RKO (cell line): ENCODE results near the gene HK1.

Experiments used
- DNase-seq: peaks from one replicate; pipeline ENCODE4 v3.0.0-alpha.2; 2016; ENCODE audit warnings: low spot score

The HK1 gene

DNA sequence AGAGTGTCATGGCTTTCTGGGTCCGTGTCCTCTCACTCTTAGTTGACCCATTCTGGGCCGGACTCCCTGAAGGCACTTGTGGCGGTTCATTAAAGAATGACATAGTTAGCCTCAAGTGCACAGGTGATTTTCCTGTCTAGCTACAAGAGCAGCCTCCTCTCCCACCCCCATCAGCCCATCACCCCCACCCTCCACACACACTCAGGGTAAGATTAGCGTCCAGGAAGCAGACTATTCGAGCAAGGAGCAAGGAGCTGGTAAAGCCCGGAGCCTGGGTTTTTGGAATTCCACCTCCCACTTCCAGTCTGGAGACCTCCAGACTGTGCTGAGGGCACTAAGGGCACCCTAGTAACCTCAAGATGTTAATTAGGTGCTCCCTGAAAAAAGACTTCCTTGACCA, 98.9 kb downstream of the HK1 start:
- DNase-seq = no peak

DNA sequence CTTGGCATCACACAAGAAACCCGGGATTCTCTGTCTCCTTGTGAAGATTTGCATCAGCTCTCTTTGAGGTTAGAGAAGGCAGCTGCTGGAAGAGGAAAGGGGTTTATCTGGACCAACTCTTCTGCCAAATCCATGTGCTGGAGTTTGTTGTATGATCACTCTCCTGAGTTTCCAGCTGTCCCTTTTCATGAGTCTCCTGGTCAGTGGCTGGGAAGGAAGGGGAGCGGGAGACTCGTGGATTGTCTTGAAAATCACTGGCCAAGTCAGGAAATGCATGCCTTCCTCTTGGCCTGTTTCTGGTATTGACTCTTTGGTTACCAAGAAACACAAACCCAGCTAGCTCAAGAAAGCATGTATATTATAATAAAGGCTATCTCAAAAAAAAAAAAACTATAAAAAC, 99.6 kb downstream of the HK1 start:
- DNase-seq = no peak

DNA sequence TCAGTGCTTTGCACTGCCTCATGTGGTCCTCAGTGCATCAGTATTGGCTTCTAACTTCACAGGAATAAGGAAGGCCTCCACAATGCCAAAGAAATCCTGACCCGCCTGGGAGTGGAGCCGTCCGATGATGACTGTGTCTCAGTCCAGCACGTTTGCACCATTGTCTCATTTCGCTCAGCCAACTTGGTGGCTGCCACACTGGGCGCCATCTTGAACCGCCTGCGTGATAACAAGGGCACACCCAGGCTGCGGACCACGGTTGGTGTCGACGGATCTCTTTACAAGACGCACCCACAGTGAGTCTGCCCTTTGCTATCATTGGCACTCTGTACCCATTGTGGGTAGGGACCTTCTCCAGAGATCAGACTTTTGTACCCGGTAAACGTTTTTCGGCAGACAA, 101.5 kb downstream of the HK1 start:
- no peak for DNase-seq

DNA sequence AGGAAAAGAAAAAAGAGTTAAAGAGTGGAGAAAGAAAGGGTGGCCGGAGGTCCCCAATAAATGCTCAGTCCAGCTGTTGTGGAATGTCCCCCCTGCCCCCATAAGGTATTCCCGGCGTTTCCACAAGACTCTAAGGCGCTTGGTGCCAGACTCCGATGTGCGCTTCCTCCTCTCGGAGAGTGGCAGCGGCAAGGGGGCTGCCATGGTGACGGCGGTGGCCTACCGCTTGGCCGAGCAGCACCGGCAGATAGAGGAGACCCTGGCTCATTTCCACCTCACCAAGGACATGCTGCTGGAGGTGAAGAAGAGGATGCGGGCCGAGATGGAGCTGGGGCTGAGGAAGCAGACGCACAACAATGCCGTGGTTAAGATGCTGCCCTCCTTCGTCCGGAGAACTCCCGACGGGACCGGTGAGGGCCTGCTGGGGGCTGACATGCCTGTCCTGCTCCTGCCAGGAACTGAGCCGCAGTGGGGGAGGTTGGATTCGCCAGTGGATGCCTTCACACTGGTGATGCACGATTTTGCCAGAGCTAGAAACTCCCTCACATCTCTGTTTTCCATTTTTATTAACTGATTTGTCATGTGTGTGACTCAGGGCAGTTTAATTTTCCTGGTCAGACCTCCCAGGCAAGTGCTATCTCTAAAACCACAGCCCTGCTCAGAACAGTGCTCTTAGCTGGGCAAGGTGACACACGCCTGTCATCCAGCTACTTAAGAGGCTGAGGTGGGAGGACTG, 104.3 kb downstream of the HK1 start:
- peak; percentile 42 for DNase-seq

DNA sequence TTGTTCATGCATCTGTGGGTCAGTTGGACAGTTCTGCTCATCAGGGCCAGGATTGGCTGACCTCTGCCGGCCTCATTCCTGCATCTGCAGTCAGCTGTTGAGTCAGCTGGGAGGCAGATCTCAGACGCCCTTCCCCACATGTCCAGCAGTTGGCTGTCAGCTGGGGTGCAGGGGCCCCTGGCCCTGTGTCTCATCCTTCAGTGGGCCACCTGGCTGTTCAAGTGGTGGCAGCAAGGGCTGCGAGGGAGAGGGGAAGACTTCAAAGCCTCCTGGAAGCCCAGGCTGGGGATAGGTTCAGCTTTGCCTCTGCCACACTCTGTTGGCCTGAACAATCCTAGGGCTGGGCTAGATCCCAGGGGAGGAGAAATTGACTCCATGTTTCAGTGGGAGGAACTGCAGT, 105.3 kb downstream of the HK1 start:
- no peak for DNase-seq

DNA sequence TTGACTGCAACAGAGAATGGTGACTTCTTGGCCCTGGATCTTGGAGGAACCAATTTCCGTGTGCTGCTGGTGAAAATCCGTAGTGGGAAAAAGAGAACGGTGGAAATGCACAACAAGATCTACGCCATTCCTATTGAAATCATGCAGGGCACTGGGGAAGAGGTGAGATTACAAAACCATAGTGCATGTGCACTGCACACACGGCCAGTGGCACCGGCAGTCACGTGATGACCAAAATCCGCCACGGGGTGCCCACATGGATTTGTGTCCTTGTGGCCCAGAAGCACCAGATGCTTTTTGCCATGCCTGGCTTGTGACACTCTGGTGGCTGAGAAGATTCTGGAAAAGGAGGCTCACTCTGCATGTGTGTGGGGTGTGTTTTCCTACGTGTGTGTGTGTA, 106.0 kb downstream of the HK1 start:
- DNase-seq = no peak

DNA sequence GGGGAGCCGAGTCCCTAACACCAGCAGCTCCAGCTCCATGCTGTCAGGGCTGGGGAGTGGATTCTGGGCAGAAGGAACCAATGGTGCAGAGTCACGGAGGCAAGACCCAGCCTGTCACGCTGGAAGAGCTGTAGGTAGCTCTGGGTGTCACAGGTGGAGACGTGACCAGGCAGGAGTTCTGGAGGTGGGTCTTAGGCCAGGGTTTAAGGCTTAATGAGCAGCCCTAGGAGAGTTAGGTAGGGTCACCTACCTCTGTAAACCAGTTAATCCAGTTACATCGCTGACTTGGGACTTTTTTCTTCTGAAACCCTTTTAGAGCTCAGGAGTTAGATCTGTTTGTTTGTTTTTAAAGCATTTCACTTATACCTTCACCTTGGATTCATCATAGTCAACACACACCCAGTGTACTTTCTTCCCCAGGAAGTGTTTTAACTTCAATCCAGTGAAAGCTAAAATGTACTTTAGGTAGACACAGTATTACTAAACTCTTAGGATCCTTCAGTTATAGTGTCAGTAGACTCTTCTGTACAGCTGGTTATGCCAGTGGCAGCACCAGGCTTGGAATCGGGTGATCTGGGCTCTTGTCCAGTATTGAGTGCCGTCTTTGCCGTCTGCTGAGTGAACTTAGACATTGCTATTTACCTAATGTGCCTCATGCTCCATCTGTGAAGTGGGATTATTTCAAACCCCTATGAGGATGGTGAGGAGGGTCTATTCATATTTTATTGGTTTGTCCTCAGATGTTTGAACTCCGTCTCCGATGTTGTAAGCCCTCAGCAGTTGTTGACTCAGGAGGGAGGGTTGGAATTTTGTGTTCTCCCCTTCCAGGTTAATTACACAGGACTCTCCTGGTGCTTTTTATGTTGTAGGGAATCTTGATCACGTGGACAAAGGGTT, 107.4 kb downstream of the HK1 start:
- DNase-seq = no peak

DNA sequence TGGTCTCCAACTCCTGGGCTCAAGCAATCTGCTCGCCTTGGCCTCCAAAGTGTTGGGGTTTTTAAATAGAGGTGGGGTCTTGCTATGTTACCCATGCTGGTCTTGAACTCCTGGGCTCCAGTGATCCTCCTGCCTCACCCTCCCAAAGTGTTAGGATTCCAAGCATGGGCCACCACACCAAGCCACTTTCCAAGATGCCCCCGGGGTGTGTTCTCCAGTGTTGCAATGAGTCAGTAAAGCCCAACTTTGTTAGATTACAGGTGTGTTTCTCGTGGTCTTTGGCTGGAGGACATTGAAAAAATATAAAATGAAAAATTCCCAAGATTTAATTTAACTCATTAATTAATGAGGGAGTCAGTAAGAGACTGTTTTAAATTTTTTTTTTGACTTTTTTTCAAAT, 109.2 kb downstream of the HK1 start:
- DNase-seq = no peak

DNA sequence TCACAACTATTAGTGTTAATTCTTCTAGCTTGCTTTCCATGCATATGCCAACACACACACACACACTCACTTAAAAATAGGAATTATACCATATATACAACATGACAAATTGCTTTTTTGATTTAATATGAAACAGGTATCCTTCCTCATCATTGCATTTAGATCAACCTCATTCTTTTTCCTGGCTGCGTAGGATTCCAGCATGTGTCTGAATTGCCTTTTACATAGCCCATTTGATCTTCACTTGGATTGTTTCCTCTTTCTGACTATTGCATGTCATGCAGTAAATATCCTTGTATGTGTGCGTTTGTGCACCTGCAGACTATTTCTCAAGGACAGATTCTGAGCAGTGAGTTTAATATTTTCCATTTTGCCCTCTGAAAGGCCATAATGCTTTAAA, 110.2 kb downstream of the HK1 start:
- DNase-seq = no peak

DNA sequence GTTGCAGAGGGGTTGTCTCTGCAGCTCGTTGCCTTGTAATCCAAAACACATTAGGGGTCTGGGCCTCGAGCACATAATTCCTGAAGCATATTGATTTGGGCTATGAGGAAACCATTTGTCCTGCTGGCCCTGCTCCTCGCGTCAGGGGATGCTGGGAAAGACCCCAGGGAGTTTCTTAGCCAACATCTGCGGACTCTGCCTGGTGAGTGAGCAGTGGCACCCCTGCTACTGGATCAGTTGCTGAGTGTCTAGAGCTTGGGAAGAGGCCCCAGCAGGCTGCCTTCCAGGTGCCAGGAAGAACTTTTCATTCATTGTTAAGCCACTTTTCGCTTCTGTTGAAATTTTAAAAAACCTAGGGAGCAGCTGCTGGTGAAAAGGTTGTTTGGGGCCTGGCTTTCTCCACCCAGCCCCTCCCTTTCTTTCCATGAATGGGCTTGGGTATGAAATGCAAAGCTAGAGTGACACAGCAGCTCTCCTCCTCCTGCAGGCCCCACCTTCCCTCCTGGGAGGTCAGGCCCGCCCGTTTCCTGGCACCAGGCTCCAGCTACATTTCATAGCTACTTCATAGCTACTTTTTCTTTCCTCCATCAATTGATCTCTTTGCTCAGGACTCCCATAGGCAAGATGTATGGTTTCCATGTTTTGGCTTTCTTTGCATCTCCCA, 111.7 kb downstream of the HK1 start:
- DNase-seq = no peak

DNA sequence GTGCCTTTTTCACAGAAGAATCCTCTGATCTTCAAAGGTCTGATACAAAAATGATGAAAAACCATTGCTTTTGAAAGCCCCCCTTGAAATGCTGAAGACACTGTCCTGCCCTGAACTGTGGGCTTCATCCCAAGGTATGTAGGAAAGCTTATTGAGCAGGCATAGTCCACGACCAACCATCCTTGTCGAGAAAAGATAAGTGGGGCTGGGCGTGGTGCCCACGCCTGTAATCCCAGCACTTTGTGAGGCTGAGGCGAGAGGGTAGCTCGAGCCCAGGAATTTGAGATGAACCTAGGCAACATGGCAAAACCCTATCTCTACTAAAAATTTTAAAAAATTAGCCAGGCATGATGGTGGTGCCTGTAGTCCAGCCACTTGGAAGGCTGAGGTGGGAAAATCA, 112.9 kb downstream of the HK1 start:
- no peak for DNase-seq

DNA sequence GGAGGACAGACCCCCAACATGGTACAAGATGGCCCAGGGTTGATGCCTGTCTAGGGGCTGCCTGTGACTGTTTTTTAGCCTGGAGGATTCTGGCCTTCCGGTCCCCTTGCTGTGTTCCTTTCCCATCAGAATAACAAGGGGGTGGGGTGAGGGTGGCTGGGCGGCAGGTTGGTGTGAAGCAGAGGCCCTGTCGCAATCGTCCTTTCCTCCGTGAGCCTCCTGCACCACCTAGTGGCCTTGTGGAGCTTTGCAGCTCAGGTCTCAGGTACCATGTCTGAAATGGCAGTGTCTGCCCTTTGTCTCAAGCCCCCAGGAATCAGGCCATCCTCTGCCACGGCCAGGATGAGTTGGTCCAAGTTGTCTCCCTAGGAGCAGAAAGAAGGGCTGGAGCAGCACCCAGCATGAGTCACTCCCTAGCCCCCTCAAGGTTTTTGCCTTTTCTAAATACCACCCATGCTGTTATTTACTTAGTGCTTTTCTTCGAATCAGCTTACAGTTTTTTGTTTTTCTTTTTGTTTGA, 114.2 kb downstream of the HK1 start:
- DNase-seq = peak; percentile 79

DNA sequence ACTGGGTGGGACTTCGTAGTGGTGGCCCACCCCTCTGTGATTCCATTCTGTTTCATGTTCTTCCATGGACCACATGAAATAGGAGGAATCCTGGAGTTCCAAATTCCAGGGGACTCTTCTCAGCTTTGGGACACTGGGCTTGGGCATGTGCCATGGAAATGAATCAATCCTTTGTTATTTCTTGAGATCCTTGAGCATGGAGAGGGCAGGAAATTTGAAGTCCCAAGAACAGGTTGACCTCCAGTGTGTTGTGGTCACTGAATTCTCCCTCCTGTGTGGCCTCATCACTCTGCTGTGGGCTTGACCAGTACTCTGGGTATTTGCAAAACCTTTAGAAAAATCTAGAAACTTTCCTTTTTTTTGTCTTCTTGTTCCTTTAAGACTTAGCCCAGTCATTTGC, 115.7 kb downstream of the HK1 start:
- no peak for DNase-seq

DNA sequence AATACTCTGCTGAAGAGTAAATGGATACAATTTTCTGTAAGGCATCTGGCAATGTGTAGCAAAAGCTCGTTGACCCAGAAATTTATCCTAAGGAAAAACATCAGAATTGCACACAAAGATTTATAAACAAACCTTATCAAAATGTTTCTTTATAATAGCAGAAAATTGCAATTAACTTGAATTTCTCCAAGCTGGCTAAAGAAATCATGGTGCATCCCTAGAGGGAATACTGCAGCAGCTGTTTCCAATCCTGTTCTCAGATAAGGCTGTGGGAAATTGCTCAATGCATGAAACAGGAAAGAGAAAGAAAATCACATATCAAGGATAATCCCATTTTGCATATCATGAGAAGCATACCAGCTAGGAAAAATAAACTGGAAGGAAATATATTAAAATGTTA, 119.7 kb downstream of the HK1 start:
- DNase-seq = no peak

DNA sequence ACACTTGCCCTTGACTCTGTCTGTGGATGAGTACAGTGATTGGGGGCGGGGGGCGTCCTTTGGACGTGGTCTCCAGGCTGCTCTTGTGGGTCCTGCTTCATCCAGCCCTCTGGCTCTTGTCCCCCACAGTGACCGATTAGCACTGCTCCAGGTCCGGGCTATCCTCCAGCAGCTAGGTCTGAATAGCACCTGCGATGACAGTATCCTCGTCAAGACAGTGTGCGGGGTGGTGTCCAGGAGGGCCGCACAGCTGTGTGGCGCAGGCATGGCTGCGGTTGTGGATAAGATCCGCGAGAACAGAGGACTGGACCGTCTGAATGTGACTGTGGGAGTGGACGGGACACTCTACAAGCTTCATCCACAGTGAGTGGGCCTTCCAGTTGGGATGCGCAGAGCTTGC, 120.2 kb downstream of the HK1 start:
- DNase-seq = no peak

DNA sequence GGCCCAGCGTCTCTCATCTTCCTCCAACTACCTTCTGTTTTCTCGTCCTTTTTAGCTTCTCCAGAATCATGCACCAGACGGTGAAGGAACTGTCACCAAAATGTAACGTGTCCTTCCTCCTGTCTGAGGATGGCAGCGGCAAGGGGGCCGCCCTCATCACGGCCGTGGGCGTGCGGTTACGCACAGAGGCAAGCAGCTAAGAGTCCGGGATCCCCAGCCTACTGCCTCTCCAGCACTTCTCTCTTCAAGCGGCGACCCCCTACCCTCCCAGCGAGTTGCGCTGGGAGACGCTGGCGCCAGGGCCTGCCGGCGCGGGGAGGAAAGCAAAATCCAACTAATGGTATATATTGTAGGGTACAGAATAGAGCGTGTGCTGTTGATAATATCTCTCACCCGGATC, 122.6 kb downstream of the HK1 start:
- no peak for DNase-seq

DNA sequence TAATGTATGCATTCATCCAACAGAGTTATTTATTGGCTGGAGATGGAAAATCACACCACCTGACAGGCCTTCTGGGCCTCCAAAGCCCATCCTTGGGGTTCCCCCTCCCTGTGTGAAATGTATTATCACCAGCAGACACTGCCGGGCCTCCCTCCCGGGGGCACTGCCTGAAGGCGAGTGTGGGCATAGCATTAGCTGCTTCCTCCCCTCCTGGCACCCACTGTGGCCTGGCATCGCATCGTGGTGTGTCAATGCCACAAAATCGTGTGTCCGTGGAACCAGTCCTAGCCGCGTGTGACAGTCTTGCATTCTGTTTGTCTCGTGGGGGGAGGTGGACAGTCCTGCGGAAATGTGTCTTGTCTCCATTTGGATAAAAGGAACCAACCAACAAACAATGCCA, 123.1 kb downstream of the HK1 start:
- DNase-seq = no peak

DNA sequence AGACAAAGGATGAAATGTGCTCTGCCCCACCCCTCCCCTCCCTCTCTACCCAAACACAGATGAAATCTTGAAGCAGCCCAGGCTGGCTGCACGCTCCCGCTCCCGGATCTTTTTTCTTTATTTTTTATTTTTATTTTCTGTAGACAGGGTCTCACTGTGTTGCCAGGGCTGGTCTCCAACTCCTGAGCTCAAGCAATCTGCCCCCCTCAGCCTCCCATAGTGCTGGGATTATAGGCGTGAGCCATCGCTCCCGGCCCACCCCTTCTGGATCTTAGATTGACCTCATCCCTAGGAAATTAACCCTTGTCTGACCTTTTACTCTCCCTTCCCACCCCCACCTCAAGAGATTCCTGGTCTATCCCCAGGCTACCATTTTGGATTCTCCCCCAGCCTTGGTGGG, 124.1 kb downstream of the HK1 start:
- no peak for DNase-seq

DNA sequence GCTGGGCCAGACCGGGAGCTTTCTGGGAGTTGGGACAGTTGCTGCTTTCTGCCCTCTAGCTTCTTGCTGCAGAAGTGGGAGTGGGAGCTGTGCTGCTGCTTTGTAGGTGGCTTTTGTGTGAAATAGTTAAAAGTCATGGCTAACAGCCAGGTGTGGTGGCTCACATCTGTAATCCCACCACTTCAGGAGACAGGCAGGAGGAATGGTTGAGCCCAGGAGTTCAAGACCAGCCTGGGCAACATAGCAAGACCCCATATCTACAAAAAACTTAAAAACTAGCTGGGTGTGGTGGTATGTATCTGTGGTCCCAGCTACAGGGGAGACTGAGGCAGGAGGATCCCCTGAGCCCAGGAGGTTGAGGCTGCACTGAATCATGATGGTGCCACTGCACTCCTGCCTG, 124.8 kb downstream of the HK1 start:
- DNase-seq = no peak

DNA sequence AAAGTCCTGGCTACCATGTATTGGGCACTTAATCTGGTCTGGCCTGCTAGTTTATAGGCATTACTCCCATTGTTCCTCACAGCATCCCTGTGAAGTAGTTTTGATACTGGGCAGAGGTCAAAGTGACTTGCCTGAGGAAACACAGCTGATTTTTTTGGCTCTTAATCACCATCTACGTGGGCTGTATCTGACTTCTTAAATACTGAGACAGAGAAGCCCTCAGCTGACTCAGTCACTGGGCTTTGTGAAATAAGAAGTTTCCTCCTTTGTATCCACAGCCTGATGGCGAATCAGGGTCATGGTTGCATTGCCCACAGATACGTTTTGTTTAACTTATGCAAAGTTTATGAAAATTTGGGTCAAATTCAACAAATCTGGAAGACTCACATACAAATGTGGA, 125.2 kb downstream of the HK1 start:
- DNase-seq = no peak

DNA sequence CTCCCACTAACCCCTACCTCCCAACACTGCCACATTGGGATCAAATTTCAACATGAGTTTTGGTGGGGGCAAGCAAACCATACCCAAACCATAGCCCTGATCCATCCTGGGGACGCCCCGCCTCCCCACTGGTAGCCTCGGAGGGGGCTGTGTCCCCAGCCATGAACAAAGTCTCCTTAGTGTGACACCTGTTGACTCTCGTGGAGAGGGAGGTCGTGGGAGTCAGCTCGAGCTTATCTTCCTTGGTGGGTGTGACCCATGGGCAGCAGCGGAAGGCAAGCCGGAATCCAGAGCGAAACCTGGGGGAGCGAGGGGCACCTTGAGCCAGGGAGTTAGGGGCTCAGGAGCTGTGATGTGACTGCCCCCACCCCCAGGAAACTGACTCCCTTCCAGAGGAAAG, 126.5 kb downstream of the HK1 start:
- DNase-seq = no peak

DNA sequence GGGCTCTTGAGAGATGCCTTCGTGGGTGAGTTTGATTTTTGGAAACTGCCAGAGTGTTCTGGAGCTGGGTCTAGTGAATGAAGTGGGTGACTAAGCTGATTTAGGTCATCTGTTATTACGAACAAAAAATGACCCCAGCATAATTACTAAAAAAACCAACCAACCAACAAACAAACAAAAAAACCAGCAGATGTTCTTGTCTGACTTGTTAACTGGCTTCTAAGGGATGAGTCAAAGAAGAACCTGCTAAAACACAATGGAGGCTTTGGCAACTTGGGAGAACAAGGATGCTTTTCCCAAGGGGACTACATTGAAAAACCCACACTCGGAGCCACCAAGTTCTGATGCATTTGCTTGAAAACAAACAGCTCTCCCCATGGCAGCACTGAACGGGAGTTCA, 126.9 kb downstream of the HK1 start:
- no peak for DNase-seq

DNA sequence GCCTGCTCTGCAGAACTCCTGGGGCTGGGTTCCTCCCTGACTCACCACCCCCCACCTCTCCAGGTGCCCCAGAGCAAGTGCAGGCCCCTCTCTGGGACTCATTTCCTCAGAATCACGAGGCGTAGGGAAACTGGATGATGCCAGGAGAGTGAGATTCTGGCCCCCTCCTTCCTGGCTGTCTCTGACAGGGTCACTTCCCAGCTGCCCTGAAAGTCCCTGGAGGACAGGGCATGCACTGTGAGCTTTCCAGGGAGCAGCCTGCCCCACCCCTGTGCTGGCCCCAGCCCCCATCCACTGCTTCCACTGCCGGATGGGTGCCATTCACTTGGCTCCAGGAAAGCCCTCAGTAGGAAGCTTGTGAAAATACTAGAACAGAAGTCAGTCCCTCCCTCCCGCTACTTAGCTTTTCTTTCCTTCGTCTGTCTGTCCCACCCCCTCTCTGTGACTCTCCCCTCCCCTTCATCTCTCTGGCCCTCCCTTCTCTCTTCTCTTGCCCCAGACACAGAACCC, 128.1 kb downstream of the HK1 start:
- DNase-seq = no peak
